Measurements from ENCODE around the gene SHANK2.

- TF ChIP-seq POLR2A (IDR thresholded peaks at IDR 0.05): no peak
- TF ChIP-seq, protein P1, sequence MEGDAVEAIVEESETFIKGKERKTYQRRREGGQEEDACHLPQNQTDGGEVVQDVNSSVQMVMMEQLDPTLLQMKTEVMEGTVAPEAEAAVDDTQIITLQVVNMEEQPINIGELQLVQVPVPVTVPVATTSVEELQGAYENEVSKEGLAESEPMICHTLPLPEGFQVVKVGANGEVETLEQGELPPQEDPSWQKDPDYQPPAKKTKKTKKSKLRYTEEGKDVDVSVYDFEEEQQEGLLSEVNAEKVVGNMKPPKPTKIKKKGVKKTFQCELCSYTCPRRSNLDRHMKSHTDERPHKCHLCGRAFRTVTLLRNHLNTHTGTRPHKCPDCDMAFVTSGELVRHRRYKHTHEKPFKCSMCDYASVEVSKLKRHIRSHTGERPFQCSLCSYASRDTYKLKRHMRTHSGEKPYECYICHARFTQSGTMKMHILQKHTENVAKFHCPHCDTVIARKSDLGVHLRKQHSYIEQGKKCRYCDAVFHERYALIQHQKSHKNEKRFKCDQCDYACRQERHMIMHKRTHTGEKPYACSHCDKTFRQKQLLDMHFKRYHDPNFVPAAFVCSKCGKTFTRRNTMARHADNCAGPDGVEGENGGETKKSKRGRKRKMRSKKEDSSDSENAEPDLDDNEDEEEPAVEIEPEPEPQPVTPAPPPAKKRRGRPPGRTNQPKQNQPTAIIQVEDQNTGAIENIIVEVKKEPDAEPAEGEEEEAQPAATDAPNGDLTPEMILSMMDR (IDR thresholded peaks at IDR 0.05): no peak
Measured at GRCh38 chr11:71228961-71229360, 23.4 kb downstream of the SHANK2 start.
